Activated naive CD4-positive, alpha-beta T cell treated with anti-CD3 and anti-CD28 coated beads, Interleukin-2, amount 10 ng/mL, durations not matched to agents 7 days and 5 days (primary cell): ENCODE data around the gene OTUB2.

Experiments used
- CTCF ChIA-PET: fragments of 350-600 bp; sonication (Branson Sonifier 250); formaldehyde crosslinking; loops from one replicate; lab custom pipeline; 2021; ENCODE audit warnings: antibody characterized with exemption; lab: Charles Lee
- DNase-seq: peaks from one replicate; pipeline ENCODE4 v3.0.0-alpha.2; 2020
- H3K27ac Mint-ChIP-seq: one replicate; pipeline ENCODE4 v1.8.0; 2021; ENCODE audit warnings: mild to moderate bottlenecking, moderate library complexity, mixed read lengths
- H3K27me3 Mint-ChIP-seq: one replicate; pipeline ENCODE4 v1.8.0; 2021; ENCODE audit warnings: mild to moderate bottlenecking, mixed read lengths
- H3K36me3 Mint-ChIP-seq: one replicate; pipeline ENCODE4 v1.8.0; 2021; ENCODE audit warnings: mixed read lengths
- H3K4me1 Mint-ChIP-seq: one replicate; pipeline ENCODE4 v1.8.0; 2021; ENCODE audit warnings: mixed read lengths
- H3K4me3 Mint-ChIP-seq: one replicate; pipeline ENCODE4 v1.8.0; 2021; ENCODE audit warnings: mild to moderate bottlenecking, moderate library complexity, mixed read lengths
- H3K9me3 Mint-ChIP-seq: one replicate; pipeline ENCODE4 v1.8.0; 2021; ENCODE audit warnings: mixed read lengths

OTUB2 gene

GRCh38 chr14:94026173-94026888 is at the start of gene OTUB2:
Gene OTUB2, plus strand, starts transcription at chr14:94026340. Its CDS starts 198 bp downstream, at chr14:94026538.
- peak within 1 kb of the TSS; percentile 66 for H3K27ac Mint-ChIP-seq
- CTCF ChIA-PET: interaction anchor here (0.6 to 6.4 kb wide), 5 partner anchors 9 to 110 kb away, joined by 3 to 44 read pairs (median 3); no protein-coding TSS in a partner anchor
- peaks cover 62% of the 10 kb centered on the region for H3K4me1 Mint-ChIP-seq

DNA sequence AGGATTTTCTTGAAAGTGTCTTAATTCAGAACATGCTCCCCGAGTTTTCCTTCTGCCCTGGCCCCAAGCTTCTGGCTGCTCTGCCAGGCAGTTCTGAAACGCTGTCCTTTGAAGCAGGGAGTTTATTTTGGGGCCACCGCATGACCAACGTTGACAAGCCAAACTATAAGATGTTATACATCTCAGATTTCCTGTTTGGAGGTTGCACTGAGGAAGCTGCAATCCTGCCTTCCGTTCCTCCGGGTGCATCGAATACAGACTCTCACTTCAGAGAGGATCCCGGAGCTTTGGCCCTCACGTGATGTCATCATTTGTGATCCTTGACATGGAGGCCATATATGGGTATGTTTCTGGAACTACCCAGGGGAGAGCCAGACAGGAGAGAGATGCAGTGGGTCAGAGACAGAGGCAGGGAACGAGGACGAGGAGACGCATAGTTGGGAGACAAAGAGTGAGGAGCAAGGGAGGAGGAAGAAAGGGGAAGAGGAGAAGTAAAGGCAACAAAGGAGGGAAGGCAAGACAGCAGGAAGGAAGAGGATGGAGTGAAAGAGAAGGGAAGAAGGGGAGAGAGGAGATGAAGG is 49.6 kb upstream of the OTUB2 start, which contains the start of gene ASB2:
TSS of gene ASB2 (minus strand) at position 94 of the 581 bp plus-strand sequence. CDS start 12,031 bp downstream, outside the sequence.
- H3K9me3 Mint-ChIP-seq: peaks cover 36% of the 10 kb centered on the region
- no peaks in the 10 kb centered on the region for H3K27me3 Mint-ChIP-seq
- peaks cover 51% of the 10 kb centered on the region for H3K36me3 Mint-ChIP-seq
- H3K4me1 Mint-ChIP-seq: peaks cover 90% of the 10 kb centered on the region
- H3K4me3 Mint-ChIP-seq: peak within 1 kb of the TSS; percentile 79
- H3K27ac Mint-ChIP-seq: peak within 1 kb of the TSS; percentile 95
- DNase-seq: peak; percentile 59
- CTCF ChIA-PET: interaction anchor here (1.3 to 12.7 kb wide), 3 partner anchors 20 to 37 kb away, joined by 3 to 181 read pairs (median 27); partner anchors contain the start of gene CCDC197

More at GRCh38 chr14:94026173-94026888, at the start of gene OTUB2:
- no peaks in the 10 kb centered on the region for H3K9me3 Mint-ChIP-seq
- peak; percentile 98 for DNase-seq
- H3K36me3 Mint-ChIP-seq: peaks cover 2% of the 10 kb centered on the region
- H3K27me3 Mint-ChIP-seq: peaks cover 19% of the 10 kb centered on the region
- peak within 1 kb of the TSS; percentile 72 for H3K4me3 Mint-ChIP-seq

DNA sequence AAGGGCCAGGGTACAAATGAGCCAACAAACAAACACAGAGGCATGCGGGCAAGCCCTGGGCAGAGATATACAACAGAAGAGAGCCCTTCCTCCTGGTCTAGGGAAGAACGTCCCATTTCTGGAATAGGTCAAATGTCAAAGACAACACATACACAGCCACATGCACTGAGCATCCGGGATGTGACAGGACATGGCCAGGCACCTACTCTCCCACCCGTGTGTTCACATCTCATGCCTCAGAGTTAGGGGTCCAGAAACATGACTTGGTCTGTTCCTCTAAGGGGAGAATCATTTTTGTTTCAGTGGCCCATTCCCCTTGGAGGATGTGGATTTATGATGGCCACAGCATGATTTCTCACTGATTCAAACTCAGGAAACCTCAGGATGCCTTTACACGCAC is 49.0 kb upstream of the OTUB2 start:
- peak overlapping the region; percentile 95 for H3K27ac Mint-ChIP-seq
- peaks cover 51% of the 10 kb centered on the region for H3K36me3 Mint-ChIP-seq
- CTCF ChIA-PET: interaction anchor here (3.0 to 12.7 kb wide), 2 partner anchors 21 to 38 kb away, joined by 27 to 181 read pairs; no protein-coding TSS in a partner anchor
- DNase-seq: no peak
- H3K27me3 Mint-ChIP-seq: no peaks in the 10 kb centered on the region
- H3K4me1 Mint-ChIP-seq: peaks cover 85% of the 10 kb centered on the region
- H3K4me3 Mint-ChIP-seq: peak overlapping the region; percentile 79
- peaks cover 36% of the 10 kb centered on the region for H3K9me3 Mint-ChIP-seq

DNA sequence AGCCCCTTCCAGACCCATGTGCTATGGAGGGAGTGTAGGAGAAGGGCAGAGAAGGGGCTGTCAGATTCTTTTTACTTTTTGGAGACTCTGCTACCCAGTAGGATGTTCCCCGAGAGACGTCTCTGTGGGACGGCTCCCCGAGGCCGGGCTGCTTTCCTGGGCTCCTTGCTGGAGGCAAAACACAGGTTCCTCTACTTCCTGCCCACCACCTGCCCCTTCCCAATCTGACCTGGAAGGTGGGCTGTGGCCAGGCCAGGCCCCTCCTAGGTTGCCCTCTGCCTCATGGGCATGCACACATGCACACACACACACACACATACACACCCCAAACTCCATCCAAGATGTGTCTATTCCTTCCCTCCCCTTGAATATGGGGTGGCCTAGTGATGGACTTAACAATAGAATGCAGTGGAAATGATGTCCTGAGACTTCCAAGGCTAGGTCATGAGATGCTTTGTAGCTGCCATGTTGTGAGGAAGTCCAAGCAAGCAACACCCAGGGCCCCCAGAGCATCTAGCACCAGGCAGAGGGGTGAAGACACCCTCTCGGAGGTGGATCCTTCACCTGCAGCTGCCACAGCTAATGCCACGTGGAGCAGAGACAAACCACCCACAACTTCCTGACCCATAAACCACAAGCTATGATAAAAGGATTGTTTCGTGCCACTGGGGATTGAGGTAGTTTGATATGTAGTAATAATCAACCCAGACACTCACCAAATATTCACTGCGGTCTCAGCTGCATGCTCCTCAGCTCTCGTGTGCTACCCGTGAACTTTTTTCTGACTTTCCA is 48.2 kb upstream of the OTUB2 start:
- H3K9me3 Mint-ChIP-seq: peaks cover 36% of the 10 kb centered on the region
- peaks cover 50% of the 10 kb centered on the region for H3K36me3 Mint-ChIP-seq
- H3K4me3 Mint-ChIP-seq: peak overlapping the region; percentile 79
- CTCF ChIA-PET: interaction anchor here (0.9 to 12.7 kb wide), 10 partner anchors 10 to 159 kb away, joined by 3 to 181 read pairs (median 4); partner anchors contain the start of gene CCDC197
- peaks cover 77% of the 10 kb centered on the region for H3K4me1 Mint-ChIP-seq
- peak; percentile 84 for DNase-seq
- no peaks in the 10 kb centered on the region for H3K27me3 Mint-ChIP-seq
- H3K27ac Mint-ChIP-seq: peak overlapping the region; percentile 95

DNA sequence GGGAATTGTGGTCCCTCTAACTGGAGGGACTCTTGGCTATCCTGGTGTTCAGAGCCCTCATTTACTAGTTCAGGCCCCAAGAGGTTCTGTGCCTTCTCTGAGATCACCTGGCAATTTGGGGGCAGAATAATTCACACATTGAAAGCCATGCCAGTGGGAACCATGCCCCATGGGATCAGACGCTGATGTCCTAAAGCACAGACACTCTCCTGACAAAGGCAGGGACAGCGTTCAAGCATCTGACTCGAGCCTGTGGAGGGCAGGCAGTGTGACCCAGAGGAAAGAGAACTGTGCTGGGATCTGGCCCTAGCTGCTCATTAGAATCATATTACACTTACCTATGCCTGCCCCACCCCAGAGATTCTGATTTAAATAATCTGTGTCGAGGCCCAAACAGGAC is 47.4 kb upstream of the OTUB2 start:
- Mint-ChIP-seq H3K36me3 (peaks cover 47% of the 10 kb centered on the region), H3K9me3 (peaks cover 36% of the 10 kb centered on the region), H3K4me3 (peak overlapping the region; percentile 23), H3K27me3 (no peaks in the 10 kb centered on the region), H3K27ac (peak overlapping the region; percentile 95), H3K4me1 (peaks cover 70% of the 10 kb centered on the region)
- DNase-seq: no peak
- CTCF ChIA-PET: interaction anchor here (0.9 to 12.7 kb wide), 10 partner anchors 11 to 158 kb away, joined by 3 to 181 read pairs (median 4); partner anchors contain the start of gene CCDC197

DNA sequence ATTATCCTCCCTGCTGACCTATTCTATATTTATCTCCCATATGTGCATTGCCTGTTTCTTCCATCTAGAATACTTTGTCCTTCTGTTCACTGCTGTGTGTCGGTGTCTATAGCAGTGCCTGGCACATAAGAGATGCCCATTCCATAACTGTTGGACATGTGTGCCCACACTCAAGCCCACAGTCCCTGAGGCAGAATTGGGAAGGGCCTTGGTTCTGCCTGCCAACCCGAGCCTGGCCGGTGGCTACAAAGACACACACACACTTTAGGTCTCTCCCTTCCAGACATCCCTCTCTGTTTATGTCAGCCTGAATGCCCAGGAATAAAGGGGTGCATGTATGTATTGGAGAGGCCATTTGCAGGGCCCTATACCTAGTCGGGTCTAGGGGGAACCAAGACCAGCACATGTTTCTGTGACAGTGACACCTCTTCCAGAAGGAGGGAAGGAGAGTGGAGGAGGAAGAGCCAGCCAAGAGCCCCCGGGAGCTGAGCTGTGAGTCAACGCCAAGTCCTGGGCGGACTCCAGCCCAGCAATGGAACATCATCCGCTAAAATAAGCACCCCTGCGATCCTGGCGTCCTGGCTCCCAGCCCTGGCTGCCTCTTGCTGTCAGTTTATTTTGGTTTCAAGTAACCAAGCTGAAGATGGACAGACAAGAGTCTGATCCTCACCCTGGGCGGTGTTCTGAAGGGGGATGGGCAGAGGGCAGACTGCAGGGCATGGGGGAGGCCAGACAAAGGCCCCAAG is 45.5 kb upstream of the OTUB2 start:
- Mint-ChIP-seq H3K9me3 (peaks cover 36% of the 10 kb centered on the region), H3K4me3 (no peak overlapping the region), H3K27me3 (no peaks in the 10 kb centered on the region), H3K27ac (no peak overlapping the region), H3K4me1 (peaks cover 54% of the 10 kb centered on the region), H3K36me3 (peaks cover 37% of the 10 kb centered on the region)
- CTCF ChIA-PET: interaction anchor here (1.6 kb wide), 1 partner anchor 24 kb away, joined by 6 read pairs; no protein-coding TSS in a partner anchor
- no peak for DNase-seq

DNA sequence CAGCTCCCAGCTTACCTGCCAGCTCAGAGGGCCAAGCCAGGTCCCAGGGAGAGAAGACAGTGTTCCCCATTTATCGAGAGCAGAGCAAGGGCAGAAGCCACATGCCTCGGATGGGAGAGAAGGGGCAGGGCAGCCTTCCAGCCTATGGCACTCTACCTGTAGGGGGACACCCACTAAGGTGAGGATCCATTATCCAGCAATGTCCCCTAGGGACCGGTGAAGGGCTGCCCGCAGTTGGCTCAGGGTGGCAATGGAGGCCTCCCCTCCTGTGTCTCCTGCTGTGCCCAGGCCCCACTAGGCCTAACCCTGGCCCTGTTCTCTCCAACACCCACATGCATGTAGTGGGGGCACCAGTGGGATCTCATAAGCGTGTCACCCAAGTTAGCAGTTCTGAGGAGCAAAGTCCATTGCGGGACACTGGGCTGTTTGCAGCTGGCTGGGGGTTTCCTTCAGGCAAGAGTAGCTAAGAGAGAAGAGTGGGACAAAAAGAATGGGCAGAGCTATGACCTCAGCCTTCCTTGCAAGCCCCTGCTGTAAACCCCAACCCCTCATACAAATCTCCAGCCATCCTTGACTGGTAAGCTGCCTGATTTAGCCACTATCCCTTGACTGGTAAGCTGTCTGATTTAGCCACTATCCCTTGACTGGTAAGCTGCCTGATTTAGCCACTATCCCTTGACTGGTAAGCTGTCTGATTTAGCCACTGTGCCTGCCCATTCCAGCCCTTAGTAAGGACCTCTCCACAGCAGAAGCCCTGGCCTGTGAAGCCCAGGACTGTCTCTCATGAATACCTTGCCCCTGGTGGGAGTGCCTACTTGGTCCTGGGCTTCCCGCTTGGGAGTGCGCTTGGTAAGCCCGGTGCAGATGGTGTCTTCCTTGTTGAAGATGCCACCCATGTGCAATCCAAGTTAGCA is 44.6 kb upstream of the OTUB2 start:
- Mint-ChIP-seq H3K9me3 (peaks cover 30% of the 10 kb centered on the region), H3K4me1 (peaks cover 44% of the 10 kb centered on the region)

GRCh38 chr14:93982230-93983007 is 43.7 kb upstream of the OTUB2 start:
- H3K9me3 Mint-ChIP-seq: peaks cover 22% of the 10 kb centered on the region
- no peaks in the 10 kb centered on the region for H3K27me3 Mint-ChIP-seq
- no peak for DNase-seq
- H3K27ac Mint-ChIP-seq: no peak overlapping the region
- CTCF ChIA-PET: interaction anchor here (0.5 to 2.6 kb wide), 8 partner anchors 11 to 148 kb away, joined by 3 to 15 read pairs (median 4); no protein-coding TSS in a partner anchor
- peaks cover 23% of the 10 kb centered on the region for H3K36me3 Mint-ChIP-seq
- no peak overlapping the region for H3K4me3 Mint-ChIP-seq
- H3K4me1 Mint-ChIP-seq: peaks cover 36% of the 10 kb centered on the region

More for the DNA sequence above, 44.6 kb upstream of the OTUB2 start:
- H3K4me3 Mint-ChIP-seq: no peak overlapping the region
- CTCF ChIA-PET: interaction anchor here (0.5 to 1.6 kb wide), 6 partner anchors 10 to 149 kb away, joined by 3 to 6 read pairs (median 4); no protein-coding TSS in a partner anchor
- DNase-seq: no peak
- peaks cover 30% of the 10 kb centered on the region for H3K36me3 Mint-ChIP-seq
- no peaks in the 10 kb centered on the region for H3K27me3 Mint-ChIP-seq
- peak overlapping the region; percentile 14 for H3K27ac Mint-ChIP-seq

GRCh38 chr14:93984070-93984469 is 42.1 kb upstream of the OTUB2 start:
- Mint-ChIP-seq H3K27ac (no peak overlapping the region), H3K27me3 (no peaks in the 10 kb centered on the region), H3K36me3 (peaks cover 9% of the 10 kb centered on the region), H3K4me3 (no peak overlapping the region), H3K4me1 (peaks cover 19% of the 10 kb centered on the region), H3K9me3 (peaks cover 11% of the 10 kb centered on the region)
- CTCF ChIA-PET: interaction anchor here (0.9 to 3.0 kb wide), 7 partner anchors 11 to 44 kb away, joined by 3 to 21 read pairs (median 5); no protein-coding TSS in a partner anchor
- no peak for DNase-seq

GRCh38 chr14:93984987-93985410 is 41.1 kb upstream of the OTUB2 start:
- Mint-ChIP-seq H3K4me3 (no peak overlapping the region), H3K27me3 (no peaks in the 10 kb centered on the region), H3K4me1 (peaks cover 15% of the 10 kb centered on the region), H3K9me3 (peaks cover 7% of the 10 kb centered on the region), H3K36me3 (peaks cover 7% of the 10 kb centered on the region), H3K27ac (no peak overlapping the region)
- DNase-seq: no peak
- CTCF ChIA-PET: interaction anchor here (0.7 to 3.0 kb wide), 6 partner anchors 12 to 45 kb away, joined by 3 to 21 read pairs (median 5); no protein-coding TSS in a partner anchor

DNA sequence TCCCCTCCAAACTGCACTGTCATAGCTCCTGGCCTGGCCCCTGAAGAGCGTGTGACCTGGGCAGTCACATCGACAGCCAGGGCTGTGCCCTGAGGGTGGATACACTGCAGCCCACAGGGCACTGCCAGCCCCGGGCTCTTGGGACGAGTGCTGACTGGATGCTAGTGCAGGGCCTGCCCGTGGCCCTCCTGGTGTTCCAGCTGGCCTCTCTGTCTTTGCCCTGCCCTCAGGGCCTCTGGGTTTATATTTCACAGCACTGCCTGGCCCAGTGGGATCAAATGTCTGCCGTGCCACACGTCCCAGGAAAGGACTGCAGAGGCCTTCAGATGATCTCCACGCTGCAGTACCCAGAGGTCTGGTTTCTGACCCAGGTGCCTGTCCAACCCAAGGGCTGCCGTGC is 39.2 kb upstream of the OTUB2 start:
- Mint-ChIP-seq H3K27me3 (peaks cover 7% of the 10 kb centered on the region), H3K4me3 (no peak overlapping the region), H3K36me3 (no peaks in the 10 kb centered on the region), H3K27ac (no peak overlapping the region), H3K9me3 (no peaks in the 10 kb centered on the region), H3K4me1 (peaks cover 6% of the 10 kb centered on the region)
- CTCF ChIA-PET: interaction anchor here (1.0 to 3.0 kb wide), 2 partner anchors 13 to 47 kb away, joined by 3 to 21 read pairs; no protein-coding TSS in a partner anchor
- no peak for DNase-seq
